IMR-90 (cell line): ENCODE measurements around the gene DPF1. TPM values are rescaled to one million over a fixed set of nuclear protein-coding genes. Genes with fewer than 3 reads are reported as not detected.

Experiments used
- ATAC-seq: fragments of 200-7000 bp; cut with Tn5 transposase; 2 replicates; pipeline ENCODE4 v1.9.1; 2020; ENCODE audit warnings: low read depth, mild to moderate bottlenecking, moderate library complexity
- BruUV-seq: library from RNA; stranded (reverse); fragments of 400-500 nt; replicated peaks from 2 replicates; lab custom pipeline; 2021; lab: Mats Ljungman, UMichigan
- CTCF ChIA-PET: fragments of 300-600 bp; formaldehyde crosslinking; extraction: SDS; loops from one replicate; lab custom pipeline; 2021; ENCODE audit warnings: antibody characterized with exemption; lab: Yijun Ruan, JAX
- POLR2A ChIA-PET: fragments of 300-600 bp; sonication (Branson Sonifier 250); formaldehyde crosslinking; loops from one replicate; lab custom pipeline; 2022; ENCODE audit warnings: antibody characterized with exemption; ENCODE audit not compliant: unreplicated experiment; lab: Charles Lee
- DNase-seq: peaks from one replicate; pipeline ENCODE4 v3.0.0; 2013
- H2AFZ ChIP-seq: replicated peaks from 2 replicates; pipeline ENCODE3; 2013; ENCODE audit warnings: low read length, mild to moderate bottlenecking; ENCODE audit not compliant: poor library complexity
- H2AK5ac ChIP-seq: 2 replicates; pipeline ENCODE4 v1.6.1; 2013; ENCODE audit warnings: low read depth, low read length, inconsistent platforms
- H2AK9ac ChIP-seq: replicated peaks from 2 replicates; pipeline ENCODE3; 2013; ENCODE audit warnings: mild to moderate bottlenecking, low read depth, low read length, moderate library complexity; ENCODE audit not compliant: poor library complexity
- H2BK120ac ChIP-seq: 2 replicates; pipeline ENCODE4 v1.6.1; 2013; ENCODE audit warnings: low read depth, low read length, inconsistent platforms
- H2BK15ac ChIP-seq: 3 replicates; pipeline ENCODE4 v1.6.1; 2013; ENCODE audit warnings: low read depth, low read length, inconsistent platforms
- H2BK20ac ChIP-seq: 2 replicates; pipeline ENCODE4 v1.6.1; 2013; ENCODE audit warnings: low read depth, mild to moderate bottlenecking, inconsistent platforms, low read length, moderate library complexity
- H2BK5ac ChIP-seq: 2 replicates; pipeline ENCODE4 v1.6.1; 2013; ENCODE audit warnings: mild to moderate bottlenecking, low read depth, low read length, inconsistent platforms; ENCODE audit not compliant: poor library complexity, severe bottlenecking
- H3K14ac ChIP-seq: replicated peaks from 2 replicates; pipeline ENCODE4 v1.6.1; 2013; ENCODE audit warnings: low read depth, low read length, inconsistent platforms
- H3K18ac ChIP-seq: 2 replicates; pipeline ENCODE4 v1.6.1; 2013; ENCODE audit warnings: low read depth, low read length, control low read depth
- H3K23ac ChIP-seq: 2 replicates; pipeline ENCODE4 v1.6.1; 2013; ENCODE audit warnings: low read depth, low read length, inconsistent platforms
- H3K27ac ChIP-seq: 2 replicates; pipeline ENCODE4 v1.5.1; 2013; ENCODE audit warnings: mild to moderate bottlenecking, control low read depth, low read length; ENCODE audit not compliant: insufficient read depth
- H3K27me3 ChIP-seq: 2 replicates; pipeline ENCODE4 v1.6.1; 2013; ENCODE audit warnings: low read length; ENCODE audit not compliant: control insufficient read depth, insufficient read depth
- H3K36me3 ChIP-seq: 2 replicates; pipeline ENCODE4 v1.6.1; 2013; ENCODE audit warnings: low read length, mixed read lengths; ENCODE audit not compliant: control insufficient read depth, insufficient read depth
- H3K4ac ChIP-seq: 2 replicates; pipeline ENCODE4 v1.6.1; 2013; ENCODE audit warnings: low read depth, low read length, inconsistent platforms
- H3K4me1 ChIP-seq: 2 replicates; pipeline ENCODE4 v1.6.1; 2013; ENCODE audit warnings: low read length, mixed read lengths; ENCODE audit not compliant: control insufficient read depth, insufficient read depth
- H3K4me2 ChIP-seq: 2 replicates; pipeline ENCODE4 v1.6.1; 2013; ENCODE audit warnings: low read depth, mild to moderate bottlenecking, control low read depth, low read length, moderate library complexity
- H3K4me3 ChIP-seq: 2 replicates; pipeline ENCODE4 v1.5.1; 2013; ENCODE audit warnings: low read depth, mild to moderate bottlenecking, control low read depth, low read length, moderate library complexity; ENCODE audit not compliant: insufficient read depth
- H3K56ac ChIP-seq: 2 replicates; pipeline ENCODE4 v1.6.1; 2013; ENCODE audit warnings: low read length, inconsistent platforms; ENCODE audit not compliant: insufficient read depth; ENCODE audit errors: extremely low read depth
- H3K79me1 ChIP-seq, 2 experiments: 2 replicates each; pipeline ENCODE4 v1.6.1; 2013; ENCODE audit warnings: low read length in 2 of 2, inconsistent platforms in 1 of 2, low read depth in 1 of 2
- H3K9ac ChIP-seq: 2 replicates; pipeline ENCODE4 v1.6.1; 2013; ENCODE audit warnings: low read depth, low read length, control low read depth
- H3K9me1 ChIP-seq: 2 replicates; pipeline ENCODE4 v1.6.1; 2013; ENCODE audit warnings: low read length, inconsistent platforms; ENCODE audit not compliant: insufficient read depth
- H3K9me3 ChIP-seq: 2 replicates; pipeline ENCODE4 v1.6.1; 2013; ENCODE audit warnings: low read length; ENCODE audit not compliant: control insufficient read depth, insufficient read depth
- H4K20me1 ChIP-seq: 2 replicates; pipeline ENCODE4 v1.6.1; 2013; ENCODE audit warnings: low read length, inconsistent platforms; ENCODE audit not compliant: insufficient read depth
- H4K5ac ChIP-seq: 2 replicates; pipeline ENCODE4 v1.6.1; 2013; ENCODE audit warnings: mild to moderate bottlenecking, low read depth, low read length, control low read depth
- H4K8ac ChIP-seq, 2 experiments: 2 replicates each; pipeline ENCODE4 v1.6.1; 2013; ENCODE audit warnings: low read depth in 2 of 2, low read length in 2 of 2, control low read depth in 1 of 2, inconsistent platforms in 1 of 2
- H4K91ac ChIP-seq: 2 replicates; pipeline ENCODE4 v1.6.1; 2013; ENCODE audit warnings: low read depth, low read length, inconsistent platforms; ENCODE audit not compliant: insufficient read depth
- BHLHE40 ChIP-seq: fragments of 150-350 bp; IDR thresholded peaks from 2 replicates; pipeline ENCODE4 v1.6.1; 2016; ENCODE audit warnings: mild to moderate bottlenecking, low read depth, low read length
- CEBPB ChIP-seq: IDR thresholded peaks from 2 replicates; pipeline ENCODE4 v1.6.1; 2012; ENCODE audit warnings: low read depth, low read length, improper control_type of control experiment
- CHD1 ChIP-seq: IDR thresholded peaks from 2 replicates; pipeline ENCODE4 v1.6.1; 2012; ENCODE audit warnings: low read depth, low read length, improper control_type of control experiment
- CTCF ChIP-seq: conservative IDR thresholded peaks from 2 replicates; pipeline ENCODE4 v1.5.1; 2012; ENCODE audit warnings: mild to moderate bottlenecking, low read depth, low read length, improper control_type of control experiment
- ELK1 ChIP-seq: fragments of 150-350 bp; IDR thresholded peaks from 2 replicates; pipeline ENCODE4 v1.6.1; 2016; ENCODE audit warnings: low read depth, mild to moderate bottlenecking, low read length, moderate library complexity, borderline replicate concordance
- FOS ChIP-seq: fragments of 150-350 bp; IDR thresholded peaks from 2 replicates; pipeline ENCODE4 v1.6.1; 2016; ENCODE audit warnings: low read depth, low read length
- MAFK ChIP-seq: IDR thresholded peaks from 2 replicates; pipeline ENCODE4 v1.6.1; 2012; ENCODE audit warnings: low read depth, low read length, improper control_type of control experiment
- MAZ ChIP-seq: IDR thresholded peaks from 2 replicates; pipeline ENCODE4 v1.6.1; 2012; ENCODE audit warnings: low read depth, mild to moderate bottlenecking, low read length, improper control_type of control experiment, moderate library complexity, borderline replicate concordance
- MXI1 ChIP-seq: IDR thresholded peaks from 2 replicates; pipeline ENCODE4 v1.6.1; 2012; ENCODE audit warnings: low read depth, mild to moderate bottlenecking, low read length, moderate library complexity, borderline replicate concordance
- NFE2L2 ChIP-seq: fragments of 150-350 bp; IDR thresholded peaks from 2 replicates; pipeline ENCODE4 v1.6.1; 2016; ENCODE audit warnings: low read depth, mild to moderate bottlenecking, low read length
- POLR2A ChIP-seq: IDR thresholded peaks from 2 replicates; pipeline ENCODE4 v1.6.1; 2012; ENCODE audit warnings: mild to moderate bottlenecking, low read depth, low read length
- RAD21 ChIP-seq: IDR thresholded peaks from 2 replicates; pipeline ENCODE4 v1.6.1; 2012; ENCODE audit warnings: low read length, improper control_type of control experiment
- SMC3 ChIP-seq: fragments of 150-350 bp; IDR thresholded peaks from 2 replicates; pipeline ENCODE4 v1.6.1; 2016; ENCODE audit warnings: low read depth, mild to moderate bottlenecking, antibody characterized with exemption, low read length, moderate library complexity
- WGBS, 2 experiments: methylation state at CpG; one replicate each; pipeline versions ENCODE4 v1.1.5 to v1.1.7; 2013; ENCODE audit warnings: missing lambda C conversion rate in 2 of 2; ENCODE audit not compliant: insufficient read length in 1 of 2; ENCODE audit errors: extremely low coverage in 2 of 2; 5-methylcytosine and 5-hydroxymethylcytosine counted together
- dilution Hi-C: fragments of 300-500 bp; cut with HindIII; formaldehyde crosslinking; loops from one replicate; pipeline ENCODE4 v1.14.3; 2018; ENCODE audit warnings: low sequenced_read_pairs; ENCODE audit not compliant: unreplicated experiment
- in situ Hi-C: fragments of 300-500 bp; cut with MboI; formaldehyde crosslinking; loops from 3 replicates; pipeline ENCODE4 v1.14.3; 2019; ENCODE audit warnings: low sequenced_read_pairs, inconsistent platforms, mixed read lengths
- intact Hi-C: fragments of 100-400 bp; cut with micrococcal nuclease; formaldehyde crosslinking; loops from 2 replicates; pipeline ENCODE4 v1.10.0; 2022
- polyA plus RNA-seq, 3 experiments: library from polyadenylated mRNA; depleted of rRNA; stranded (reverse); fragments of >200 nt; gene quantifications; 2 replicates each; pipeline ENCODE4 v1.2.3, GENCODE V29; 2012; ENCODE audit warnings: low replicate concordance in 1 of 3
- total RNA-seq: library from RNA; depleted of rRNA; stranded (reverse); fragments of >200 nt; gene quantifications from 2 replicates; pipeline ENCODE4 v1.2.3, GENCODE V29; 2012
- TF ChIP-seq, protein P1 (sequence below): fragments of 150-350 bp; IDR thresholded peaks from 2 replicates; pipeline ENCODE4 v1.6.1; 2017; ENCODE audit warnings: mild to moderate bottlenecking, antibody characterized with exemption, low read length, low read depth

The DPF1 gene
- total and polyA plus RNA-seq, 2 of the 4 experiments (the other 2 are of a cell fraction), result 3.2 to 5.5 TPM

GRCh38 chr19:38168637-38169036 lies 55.4 kb downstream of the DPF1 start:
- BruUV-seq, result no TSS peak
- no peaks in the 10 kb centered on the region for H3K4me1 ChIP-seq
- no peak overlapping the region for H2BK120ac ChIP-seq
- H2BK5ac ChIP-seq, result no peak overlapping the region
- H3K27ac ChIP-seq, result no peak overlapping the region
- intact Hi-C loops (no loop called here), dilution Hi-C loops (no loop called here), in situ Hi-C loops (no loop called here)
- H3K56ac ChIP-seq, result no peak overlapping the region
- no peak overlapping the region for H3K4me2 ChIP-seq
- no peak overlapping the region for H3K4me3 ChIP-seq
- CTCF ChIA-PET, result no interaction called here
- H4K5ac ChIP-seq, result no peak overlapping the region
- 100% methylated on average over 1 of the region's 4 CpGs; no CpG with 5 or more reads in 1 of the 2 experiments for WGBS, 2 experiments
- H2AK9ac ChIP-seq, result peak overlapping the region; percentile 28
- H3K9ac ChIP-seq, result no peak overlapping the region
- POLR2A ChIA-PET, result no interaction called here
- no peak overlapping the region for H2AFZ ChIP-seq
- no peak overlapping the region for H3K18ac ChIP-seq
- H2BK20ac ChIP-seq, result no peak overlapping the region
- no peak overlapping the region for H4K91ac ChIP-seq
- H3K23ac ChIP-seq, result no peak overlapping the region
- no peaks in the 10 kb centered on the region for H3K9me3 ChIP-seq
- H3K27me3 ChIP-seq, result no peaks in the 10 kb centered on the region
- no peak for ATAC-seq
- peaks cover 0 to 3% of the 10 kb centered on the region in 2 experiments; a peak in 1 of 4 replicates for H3K79me1 ChIP-seq
- no peak overlapping the region for H3K4ac ChIP-seq
- no peak overlapping the region for H3K14ac ChIP-seq
- no peak overlapping the region for H2BK15ac ChIP-seq
- no peak overlapping the region for H4K8ac ChIP-seq
- no peak for DNase-seq
- TF ChIP-seq POLR2A, result no peak
- no peak for TF ChIP-seq CTCF
- no peak for TF ChIP-seq BHLHE40
- TF ChIP-seq MXI1, result no peak
- TF ChIP-seq, protein P1, sequence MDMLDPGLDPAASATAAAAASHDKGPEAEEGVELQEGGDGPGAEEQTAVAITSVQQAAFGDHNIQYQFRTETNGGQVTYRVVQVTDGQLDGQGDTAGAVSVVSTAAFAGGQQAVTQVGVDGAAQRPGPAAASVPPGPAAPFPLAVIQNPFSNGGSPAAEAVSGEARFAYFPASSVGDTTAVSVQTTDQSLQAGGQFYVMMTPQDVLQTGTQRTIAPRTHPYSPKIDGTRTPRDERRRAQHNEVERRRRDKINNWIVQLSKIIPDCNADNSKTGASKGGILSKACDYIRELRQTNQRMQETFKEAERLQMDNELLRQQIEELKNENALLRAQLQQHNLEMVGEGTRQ, result no peak
- no peak for TF ChIP-seq MAZ
- TF ChIP-seq NFE2L2, result no peak
- no peak for TF ChIP-seq CEBPB
- TF ChIP-seq ELK1, result no peak
- no peak for TF ChIP-seq SMC3
- TF ChIP-seq MAFK, result no peak
- TF ChIP-seq CHD1, result no peak
- no peak for TF ChIP-seq RAD21
- no peak for TF ChIP-seq FOS
- H4K20me1 ChIP-seq, result no peaks in the 10 kb centered on the region
- no peak overlapping the region for H2AK5ac ChIP-seq
- H3K9me1 ChIP-seq, result no peaks in the 10 kb centered on the region
- peaks cover 22% of the 10 kb centered on the region for H3K36me3 ChIP-seq
